Measurements from ENCODE around the gene HGFAC. TPM values are rescaled to one million over a fixed set of nuclear protein-coding genes. Genes with fewer than 3 reads are reported as not detected.

The HGFAC gene
- polyA plus RNA-seq, 3 donors = 0.24 to 0.46 TPM; not detected in 1

- 85 to 93% (median 88%) methylated on average over 22 of the region's 22 CpGs for WGBS, 3 donors
Observed at GRCh38 chr4:3476341-3476747, 34.6 kb downstream of the HGFAC start.

GRCh38 chr4:3476936-3477749 is 35.4 kb downstream of the HGFAC start:
- WGBS, 3 donors = 83 to 91% (median 87%) methylated on average over 27 of the region's 27 CpGs
- no peak overlapping the region for H3K27ac ChIP-seq (ENCODE audit: low read depth, low read length)

More at GRCh38 chr4:3476341-3476747, 34.6 kb downstream of the HGFAC start:
- no peak overlapping the region for H3K27ac ChIP-seq (ENCODE audit: low read depth, low read length)

GRCh38 chr4:3477750-3478430 is 36.1 kb downstream of the HGFAC start:
- no peak overlapping the region for H3K27ac ChIP-seq (ENCODE audit: low read depth, low read length)
- WGBS, 3 donors = 77 to 89% (median 77%) methylated on average over 19 to 23 of the region's 23 CpGs

DNA sequence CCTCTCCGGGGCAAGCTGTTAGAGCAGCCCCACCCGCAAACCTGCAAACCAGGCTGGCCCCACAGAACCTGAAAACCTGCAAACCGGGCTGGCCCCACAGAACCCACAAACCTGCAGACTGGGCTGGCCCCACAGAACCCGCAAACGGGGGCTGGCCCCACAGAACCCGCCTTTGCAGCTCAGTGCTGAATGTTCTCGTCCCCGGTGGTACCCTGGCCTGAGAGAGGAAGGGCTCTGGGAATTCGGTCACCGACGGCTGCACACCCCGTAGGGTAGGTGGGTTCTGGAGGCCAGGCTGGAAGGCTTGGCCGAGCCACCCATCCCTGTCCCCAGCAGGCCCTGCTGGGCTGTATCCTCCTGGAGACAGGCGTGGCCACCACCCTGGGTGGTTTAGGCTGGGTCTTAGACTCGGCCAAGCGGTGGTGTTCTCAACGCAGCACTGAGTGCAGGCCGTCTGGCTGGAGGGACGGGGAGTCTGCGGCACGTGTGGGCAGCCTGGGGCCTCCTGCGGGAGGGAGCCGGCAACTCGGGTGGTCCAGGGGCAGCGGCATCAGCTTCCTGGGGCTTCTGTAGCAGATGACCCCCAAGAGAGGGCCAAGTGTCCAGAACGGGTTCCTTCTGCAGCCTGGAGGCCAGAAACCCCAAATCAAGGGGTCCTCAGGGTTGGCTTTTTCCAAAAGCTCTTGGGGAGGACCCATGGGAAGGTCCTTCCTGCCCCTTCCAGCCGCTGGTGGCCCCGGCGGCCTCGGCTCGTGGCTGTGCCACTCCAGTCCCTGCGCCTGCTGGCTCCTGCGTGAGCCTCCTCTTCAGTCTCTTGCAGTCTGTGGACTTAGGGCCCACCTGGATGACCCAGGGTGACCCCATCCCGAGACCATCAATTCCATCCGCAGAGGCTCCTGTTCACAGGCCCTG is 36.9 kb downstream of the HGFAC start:
- no peak overlapping the region for H3K27ac ChIP-seq (ENCODE audit: low read depth, low read length)
- 84 to 88% (median 88%) methylated on average over 34 to 35 of the region's 35 CpGs for WGBS, 3 donors

DNA sequence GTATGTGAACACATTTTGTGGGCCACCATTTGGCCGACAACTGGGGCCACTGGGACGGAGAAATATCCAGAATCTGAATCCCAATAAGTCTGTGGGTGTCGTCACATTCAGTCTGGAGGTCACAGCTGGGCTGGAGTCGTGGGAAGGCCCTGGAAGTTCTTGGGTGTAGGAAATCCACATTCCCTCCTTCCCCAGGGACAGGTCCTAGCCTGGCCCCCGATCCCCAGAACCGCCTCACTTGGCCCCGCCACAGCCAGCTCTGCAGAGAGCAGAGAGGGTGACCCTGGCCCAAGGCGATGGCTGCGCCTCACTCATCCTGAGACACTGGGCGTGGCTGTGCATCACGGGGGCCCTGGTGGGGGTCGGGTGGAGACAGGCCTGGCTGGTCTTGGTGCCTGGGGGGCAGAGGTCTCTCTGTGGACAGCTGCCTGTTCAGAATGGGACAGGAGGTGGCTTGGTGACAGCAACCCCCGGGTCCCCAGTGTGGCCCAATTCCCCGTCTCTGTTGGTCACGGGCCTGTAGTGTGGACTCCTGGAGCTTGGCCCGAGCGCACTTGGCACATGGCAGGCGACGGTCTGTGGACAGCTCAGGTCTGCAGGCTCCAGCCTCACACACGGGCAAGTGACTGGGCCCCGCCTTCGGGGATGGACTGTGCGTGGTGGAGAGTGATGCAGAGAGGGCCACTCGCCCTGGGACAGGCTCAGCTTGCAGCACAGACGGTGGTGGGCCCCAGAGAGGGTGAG is 37.8 kb downstream of the HGFAC start:
- H3K27ac ChIP-seq (ENCODE audit: low read depth, low read length) = no peak overlapping the region

GRCh38 chr4:3480528-3481112 is 38.9 kb downstream of the HGFAC start:
- 14 to 25% (median 17%) methylated on average over 17 of the region's 17 CpGs for WGBS, 3 donors
- H3K27ac ChIP-seq (ENCODE audit: low read depth, low read length) = no peak overlapping the region

More for the DNA sequence above, 37.8 kb downstream of the HGFAC start:
- 83 to 89% (median 83%) methylated on average over 25 of the region's 25 CpGs for WGBS, 3 donors

DNA sequence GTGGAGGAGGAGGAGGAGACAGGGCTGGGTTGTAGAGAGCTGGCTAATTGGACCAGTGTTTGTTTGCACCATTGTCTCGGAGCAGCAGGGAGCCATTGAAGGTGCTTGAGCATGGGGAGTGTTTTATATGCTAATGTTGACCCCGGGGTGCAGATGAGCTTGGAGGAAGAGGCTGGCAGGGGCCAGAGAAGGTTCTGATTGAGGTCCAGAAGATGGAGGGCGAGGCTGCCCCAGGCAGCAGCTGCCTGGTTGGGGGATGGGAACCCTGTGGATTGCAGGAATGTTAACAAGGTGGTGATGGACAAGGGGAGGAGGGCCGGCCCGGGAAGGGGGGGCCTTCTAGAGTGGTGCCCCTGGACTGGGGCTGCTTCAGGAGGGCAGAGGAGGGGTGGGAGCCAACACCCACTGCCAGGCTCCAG is 39.4 kb downstream of the HGFAC start:
- H3K27ac ChIP-seq (ENCODE audit: low read depth, low read length) = no peak overlapping the region
- WGBS, 3 donors = 36 to 53% (median 40%) methylated on average over 5 of the region's 5 CpGs

GRCh38 chr4:3481783-3482393 is 40.1 kb downstream of the HGFAC start:
- H3K27ac ChIP-seq (ENCODE audit: low read depth, low read length) = no peak overlapping the region
- 70 to 86% (median 74%) methylated on average over 19 of the region's 19 CpGs for WGBS, 3 donors

GRCh38 chr4:3482707-3483106 is 40.9 kb downstream of the HGFAC start:
- WGBS, 3 donors = 86 to 93% (median 89%) methylated on average over 11 to 12 of the region's 12 CpGs
- H3K27ac ChIP-seq (ENCODE audit: low read depth, low read length) = no peak overlapping the region

DNA sequence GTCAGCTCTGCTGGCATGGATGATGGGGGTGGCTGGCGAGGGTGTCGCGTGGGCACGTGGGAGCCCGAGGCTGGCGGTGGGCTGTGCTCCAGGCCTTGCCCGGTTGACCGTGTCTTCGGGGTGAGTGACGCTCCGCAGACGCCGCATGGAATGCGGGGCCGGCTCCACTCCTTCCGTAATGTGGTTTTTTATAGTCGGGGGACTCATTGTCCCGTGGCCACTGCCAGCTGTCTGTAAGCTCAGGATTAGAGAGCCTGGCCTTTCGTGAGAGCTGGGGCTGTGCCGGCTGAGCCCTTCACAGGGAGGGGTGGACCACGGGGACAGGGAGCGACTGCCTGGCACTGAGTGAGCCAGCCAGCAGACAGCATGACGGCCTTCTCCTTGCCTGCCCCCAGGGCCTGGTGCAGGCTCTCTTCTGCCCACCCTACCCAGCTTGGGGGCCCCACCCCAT is 41.7 kb downstream of the HGFAC start:
- WGBS, 3 donors = 45 to 81% (median 48%) methylated on average over 21 to 23 of the region's 23 CpGs
- no peak overlapping the region for H3K27ac ChIP-seq (ENCODE audit: low read depth, low read length)

GRCh38 chr4:3484057-3484973 is 42.5 kb downstream of the HGFAC start:
- H3K27ac ChIP-seq (ENCODE audit: low read depth, low read length) = no peak overlapping the region
- WGBS, 3 donors = 54 to 74% (median 55%) methylated on average over 42 to 45 of the region's 45 CpGs

- 18 to 48% (median 18%) methylated on average over 35 to 36 of the region's 36 CpGs for WGBS, 3 donors
- H3K27ac ChIP-seq (ENCODE audit: low read depth, low read length) = no peak overlapping the region
Observed at GRCh38 chr4:3485011-3485791, 43.4 kb downstream of the HGFAC start.

GRCh38 chr4:3485886-3486540 is 44.2 kb downstream of the HGFAC start:
- H3K27ac ChIP-seq (ENCODE audit: low read depth, low read length) = no peak overlapping the region
- WGBS, 3 donors = 84 to 86% (median 85%) methylated on average over 22 to 25 of the region's 25 CpGs

DNA sequence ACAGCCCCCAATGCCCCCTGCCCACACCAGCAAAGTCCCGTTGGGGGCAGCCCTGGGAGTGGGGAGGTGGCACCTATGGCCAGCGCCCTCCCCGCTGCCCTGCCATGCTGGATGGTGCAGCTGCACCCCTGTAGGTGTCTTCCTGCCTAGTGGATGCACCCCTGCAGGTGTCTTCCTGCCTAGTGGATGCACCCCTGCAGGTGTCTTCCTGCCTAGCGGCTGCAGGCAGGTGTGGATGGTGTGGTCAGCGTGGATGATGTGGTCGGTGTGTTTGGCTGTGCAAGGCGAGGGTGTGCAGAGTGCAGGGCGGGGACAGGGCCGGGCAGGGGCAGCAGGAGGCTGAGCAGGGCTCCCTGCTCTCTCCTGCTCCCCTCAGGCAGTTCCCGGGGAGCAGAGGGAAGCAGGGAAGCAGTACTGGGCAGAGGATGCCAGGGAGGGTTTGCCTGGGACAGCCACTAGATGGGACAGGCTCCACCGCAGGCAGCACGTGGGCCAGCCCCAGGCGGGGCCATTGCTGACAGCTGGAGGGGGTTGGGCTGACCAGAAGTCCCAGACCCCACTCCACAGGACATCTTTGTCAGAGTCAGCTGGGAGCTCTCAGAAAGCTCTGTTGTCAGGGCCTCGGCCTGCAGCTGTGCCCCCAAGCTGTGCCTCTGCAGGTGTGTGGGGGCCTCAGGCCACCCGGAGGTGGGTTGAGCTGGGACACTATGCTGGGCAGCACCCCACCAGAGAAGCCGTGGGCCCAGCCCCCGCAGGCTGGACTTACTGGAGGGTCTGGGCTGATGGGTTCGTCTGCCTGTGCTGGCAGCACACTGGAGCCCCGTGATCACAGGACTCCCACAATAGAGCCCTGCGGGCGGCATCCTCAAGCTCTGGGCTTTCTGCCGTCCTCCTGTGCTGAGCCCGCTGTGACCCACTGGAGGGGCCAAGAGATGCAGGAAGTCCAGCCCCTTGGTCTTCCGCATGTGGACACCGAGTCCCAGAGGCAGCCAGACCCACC is 45.1 kb downstream of the HGFAC start:
- no peak overlapping the region for H3K27ac ChIP-seq (ENCODE audit: low read depth, low read length)
- 65 to 84% (median 70%) methylated on average over 25 of the region's 25 CpGs for WGBS, 3 donors
